Activated T-helper 1 cell treated with anti-CD3 and anti-CD28 coated beads, Interleukin-2, amount 50 U/mL, for 16 hours (primary cell): ENCODE measurements around the gene CXCR1.
"Not testable (repeated sequence)": the region's sequence is repeated elsewhere in the genome, so short reads cannot be mapped to it uniquely, and the experiment has no call there.

ENCODE experiments used
- DNase-seq, 2 donors: peaks; one replicate each; pipeline ENCODE4 v3.0.0-alpha.2; 2020; ENCODE audit warnings: low read depth in 1 of 2, low spot score in 1 of 2

CXCR1 gene

GRCh38 chr2:218162814-218163213 is 3.9 kb downstream of the CXCR1 start:
- DNase-seq, result no peak

GRCh38 chr2:218161644-218162043 is 5.1 kb downstream of the CXCR1 start:
- DNase-seq, result no peak

- no peak for DNase-seq
Measured at GRCh38 chr2:218155953-218156479, 10.7 kb downstream of the CXCR1 start.

- DNase-seq, result no peak
Measured at GRCh38 chr2:218152777-218153176, 14.0 kb downstream of the CXCR1 start.

DNA sequence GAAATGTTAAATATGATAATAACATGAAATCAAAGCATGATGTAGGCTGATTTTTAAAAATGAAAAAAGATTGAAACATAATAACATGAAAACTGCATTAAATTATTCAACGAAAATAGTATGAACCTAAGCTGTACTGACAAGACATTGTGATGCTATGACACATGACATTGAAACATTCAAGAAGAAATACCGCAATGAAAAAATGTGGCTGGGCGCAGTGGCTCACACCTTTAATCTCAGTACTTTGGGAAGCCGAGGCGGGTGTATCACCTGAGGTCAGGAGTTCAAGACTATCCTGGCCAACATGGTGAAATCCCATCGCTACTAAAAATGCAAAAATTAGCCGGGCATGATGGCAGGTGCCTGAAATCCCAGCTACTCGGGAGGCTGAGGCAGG is 14.6 kb downstream of the CXCR1 start:
- no peak for DNase-seq

DNA sequence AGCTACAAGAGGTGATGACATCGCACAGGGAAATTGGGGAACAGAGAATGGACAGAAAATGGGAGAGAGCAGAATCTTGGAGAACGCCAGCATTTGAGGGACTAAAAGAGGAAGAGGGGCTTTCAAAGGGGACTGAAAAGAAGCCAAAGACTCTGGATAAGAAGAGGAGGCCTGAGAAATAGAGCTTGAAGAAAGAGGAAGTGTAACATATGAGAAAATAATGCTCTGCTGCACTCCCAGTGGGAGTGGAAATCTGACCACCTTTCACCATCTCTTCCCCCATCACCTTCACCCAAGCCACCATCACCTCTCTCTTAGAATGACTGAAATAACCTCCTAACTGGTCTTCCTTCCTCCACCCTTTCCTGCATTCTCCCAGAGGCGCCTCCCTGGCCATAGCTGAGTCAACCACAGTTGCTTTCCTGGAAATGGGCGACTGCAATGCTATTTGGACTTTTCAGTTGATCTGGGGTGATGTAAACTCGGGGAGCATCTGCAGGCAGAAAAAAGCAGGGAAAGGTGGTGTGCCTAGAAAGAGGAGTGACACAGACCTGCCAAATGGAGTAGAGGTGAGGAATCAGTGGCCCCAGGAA is 16.8 kb downstream of the CXCR1 start:
- DNase-seq, result no peak

- DNase-seq, result no peak
Measured at GRCh38 chr2:218149098-218149497, 17.7 kb downstream of the CXCR1 start.

DNA sequence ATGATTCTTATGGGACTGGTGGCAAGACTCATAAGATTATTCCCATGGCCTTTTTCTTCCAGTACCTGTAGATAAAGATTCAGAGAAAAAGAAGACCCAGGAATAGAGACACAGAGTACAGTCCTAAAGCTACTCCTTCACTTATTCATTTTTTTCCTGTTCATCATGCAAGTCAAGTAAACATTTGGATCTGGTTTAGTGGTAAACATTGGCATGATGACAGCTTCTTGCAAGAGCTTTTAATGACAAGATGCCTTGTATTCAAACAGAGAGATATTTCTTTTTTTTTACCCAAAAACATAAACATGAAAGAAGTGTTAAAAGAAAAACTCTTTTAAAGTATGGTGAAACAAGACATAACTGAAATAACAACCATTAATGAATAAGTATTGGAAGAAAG is 20.7 kb downstream of the CXCR1 start:
- DNase-seq, result no peak

DNA sequence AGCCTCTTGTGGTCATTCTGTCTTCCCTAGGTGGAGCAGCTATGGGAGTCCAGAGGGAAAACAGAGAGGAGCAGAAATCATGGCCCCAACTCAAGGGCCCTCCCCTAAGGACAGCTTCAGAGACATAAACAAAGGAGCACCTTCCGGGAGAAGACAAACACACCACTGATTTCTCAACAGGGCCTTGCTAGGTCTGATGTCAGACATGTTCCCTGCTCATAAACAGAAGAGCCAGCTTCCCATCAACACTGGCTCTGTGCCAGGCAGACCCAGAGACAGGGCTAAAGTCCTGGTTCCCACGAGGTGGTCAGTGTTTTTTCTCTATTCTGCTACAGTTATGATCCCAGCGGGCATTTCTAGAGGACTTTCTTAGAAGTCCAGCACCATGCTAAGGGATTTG is 21.6 kb downstream of the CXCR1 start:
- DNase-seq, result no peak

DNA sequence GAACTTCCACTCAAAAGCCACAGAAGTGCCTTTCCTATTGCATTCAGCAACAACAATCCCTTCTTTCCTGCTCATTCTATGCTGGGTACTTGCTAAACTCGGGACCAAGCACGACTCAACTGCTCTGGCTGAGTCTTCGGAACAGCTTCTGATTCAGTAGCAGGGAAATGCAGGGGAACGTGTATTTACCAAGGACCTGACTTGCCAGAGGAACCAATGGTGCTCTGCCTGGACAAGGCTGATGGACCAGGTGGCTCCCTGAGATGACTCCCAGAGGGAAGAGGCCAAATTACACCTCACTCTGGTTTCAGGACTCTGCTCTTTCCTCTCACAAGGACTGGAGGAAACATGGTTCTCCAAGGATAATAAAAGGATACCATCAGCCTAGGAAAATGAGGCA is 28.7 kb downstream of the CXCR1 start:
- DNase-seq, result no peak

DNA sequence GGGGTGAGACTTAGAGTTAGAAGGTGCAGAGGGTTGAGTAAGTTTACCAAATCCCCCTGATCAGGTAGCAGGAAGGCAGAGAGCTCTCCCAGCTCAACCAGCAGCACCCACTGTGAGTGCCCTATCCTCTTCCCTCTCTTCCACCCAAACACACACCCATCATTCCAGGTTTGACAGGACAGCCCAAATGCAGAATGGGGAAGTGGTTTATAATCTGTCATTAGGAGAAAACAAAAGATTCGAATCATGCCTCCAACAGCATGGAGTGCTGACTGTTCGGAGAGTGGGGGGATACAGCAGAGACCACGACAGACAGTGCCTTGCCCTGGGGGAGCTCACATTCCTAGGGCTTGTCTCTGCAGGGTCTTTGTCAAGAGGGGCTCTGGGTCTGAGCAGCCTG is 29.2 kb downstream of the CXCR1 start:
- DNase-seq, result no peak

- DNase-seq, result no peak
Measured at GRCh38 chr2:218130822-218131221, 35.9 kb downstream of the CXCR1 start.

DNA sequence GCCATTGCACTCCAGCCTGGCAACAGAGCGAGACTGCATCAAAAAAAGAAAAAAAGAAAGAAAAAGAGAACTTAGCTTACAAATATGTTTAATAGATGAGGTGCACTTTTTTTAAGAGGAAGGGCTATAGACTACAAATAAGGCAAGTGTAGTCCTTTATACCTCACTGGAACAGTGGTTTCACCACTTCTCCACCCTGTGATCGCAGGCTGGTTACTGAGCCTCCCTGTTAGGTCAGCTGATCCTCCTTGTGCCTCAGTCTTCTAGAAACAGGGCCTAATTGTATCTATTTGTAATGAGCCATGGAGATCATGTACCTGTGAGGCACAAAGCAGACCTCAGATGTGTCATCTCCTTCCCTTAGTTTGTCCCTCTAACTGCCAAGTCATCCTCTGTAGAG is 36.4 kb downstream of the CXCR1 start:
- no peak for DNase-seq

GRCh38 chr2:218129458-218130135 is 37.2 kb downstream of the CXCR1 start:
- no peak for DNase-seq

GRCh38 chr2:218128781-218129457 is 37.8 kb downstream of the CXCR1 start:
- DNase-seq, result no peak

- DNase-seq, result no peak
Measured at GRCh38 chr2:218127929-218128455, 38.8 kb downstream of the CXCR1 start.

- no peak for DNase-seq
Measured at GRCh38 chr2:218125626-218126080, 41.1 kb downstream of the CXCR1 start, which contains the start of gene CXCR2. Gene CXCR2, plus strand, starts transcription at chr2:218126028. Its CDS starts 8,774 bp downstream, at chr2:218134802.

DNA sequence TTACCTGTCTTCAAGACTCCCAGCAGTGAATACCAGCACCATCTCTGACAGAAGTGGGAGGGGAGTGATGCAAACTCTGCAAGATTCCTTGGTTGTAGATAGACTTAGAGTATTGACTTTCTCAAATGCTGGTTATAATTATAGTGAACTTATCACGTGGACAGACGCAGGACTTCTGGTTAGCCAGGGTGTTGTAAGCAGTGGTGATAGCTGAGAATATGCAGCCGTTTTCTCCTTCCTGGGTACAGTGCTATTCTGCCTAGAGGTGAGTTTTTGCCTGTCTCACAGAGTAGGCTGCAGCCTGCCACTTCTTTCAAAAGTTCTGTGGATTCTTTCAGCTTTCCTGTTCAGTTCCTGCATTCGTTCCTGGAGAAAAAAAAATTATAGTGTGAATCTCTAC is 41.7 kb downstream of the CXCR1 start:
- DNase-seq, result no peak

- no peak for DNase-seq
Measured at GRCh38 chr2:218123986-218124385, 42.8 kb downstream of the CXCR1 start.

- not testable (repeated sequence) for DNase-seq
Measured at GRCh38 chr2:218122286-218122685, 44.5 kb downstream of the CXCR1 start.

- not testable (repeated sequence) for DNase-seq
Measured at GRCh38 chr2:218121789-218122188, 45.0 kb downstream of the CXCR1 start.
